Measurements from ENCODE around the gene MCC.

DNA sequence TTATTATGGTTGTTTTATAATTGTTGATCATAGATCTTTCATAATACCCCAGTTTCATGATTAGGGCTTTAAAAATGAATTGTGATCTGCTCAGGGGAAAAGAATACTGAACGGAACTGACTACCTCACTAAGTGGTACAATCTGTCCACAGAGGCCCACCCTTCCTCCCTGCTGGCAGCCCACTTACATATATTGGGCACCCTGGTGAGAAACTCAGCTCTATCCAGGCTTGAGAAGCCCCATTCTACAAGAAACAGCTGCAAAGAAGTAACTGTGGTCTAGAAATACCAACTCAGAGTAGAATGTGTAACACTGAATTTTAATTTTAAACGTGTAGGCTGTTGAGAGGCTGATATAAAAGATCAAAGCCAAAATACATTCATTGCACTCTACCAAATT lies 100.4 kb downstream of the MCC start:
- no peak for TF ChIP-seq CTCF (IDR thresholded peaks at IDR 0.05)
- no peak for TF ChIP-seq EP300 (IDR thresholded peaks at IDR 0.05)
- no peak for TF ChIP-seq POLR2AphosphoS5 (IDR thresholded peaks at IDR 0.05)
- TF ChIP-seq POLR2A (IDR thresholded peaks at IDR 0.05), result no peak

Measured in upper lobe of left lung (tissue), 4 donors.